ENCODE measurements around the gene HEATR3.

GRCh38 chr16:50036426-50036825 lies 29.3 kb upstream of the HEATR3 start:
- no peak for TF ChIP-seq CTCF (IDR thresholded peaks at IDR 0.05; ENCODE audit: low read length)
- TF ChIP-seq EZH2 (IDR thresholded peaks at IDR 0.05; ENCODE audit: borderline replicate concordance, low read length): no peak
